SK-N-SH (cell line): Measurements from ENCODE around the gene TMEM267. TPM values are rescaled to one million over a fixed set of nuclear protein-coding genes. Genes with fewer than 3 reads are reported as not detected.

ENCODE experiments used
- CTCF ChIA-PET: fragments of 300-600, 350-600 bp; formaldehyde crosslinking; extraction: SDS; loops from one replicate; lab custom pipeline; 2021; lab: Yijun Ruan, JAX
- POLR2A ChIA-PET: fragments of 350-600 bp; sonication (Branson Sonifier 250); formaldehyde crosslinking; extraction: SDS; loops from one replicate; lab custom pipeline; 2020; ENCODE audit warnings: antibody characterized with exemption, inconsistent platforms; lab: Yijun Ruan, JAX
- DNase-seq: peaks from one replicate; pipeline ENCODE4 v3.0.0; 2012
- H2AFZ ChIP-seq: fragments of 200-600 bp; sonication (generic); 2 replicates; pipeline ENCODE4 v1.8.1; 2016; ENCODE audit warnings: antibody characterized with exemption, mild to moderate bottlenecking, low read depth
- H3F3A ChIP-seq: fragments of 200-600 bp; sonication (generic); replicated peaks from 2 replicates; pipeline ENCODE3; 2016; ENCODE audit warnings: antibody characterized with exemption, mild to moderate bottlenecking; ENCODE audit not compliant: insufficient read depth
- H3K27ac ChIP-seq, 2 experiments: fragments of 200-500 bp in 1 of 2; fragments of 200-600 bp in 1 of 2; sonication (Bioruptor generic) in 1 of 2; sonication (generic), shearing (Covaris generic) in 1 of 2; 2 replicates each; pipeline versions ENCODE4 v1.5.1 to v1.6.1; 2014 to 2016; ENCODE audit warnings: low read depth in 2 of 2, inconsistent platforms in 1 of 2, low read length in 1 of 2, mild to moderate bottlenecking in 1 of 2, mixed read lengths in 1 of 2
- H3K27me3 ChIP-seq: fragments of 200-600 bp; sonication (generic), shearing (Covaris generic); 2 replicates; pipeline ENCODE4 v1.6.1; 2016; ENCODE audit warnings: mixed run types; ENCODE audit not compliant: insufficient read depth
- H3K36me3 ChIP-seq, 2 experiments: fragments of 200-500 bp in 1 of 2; fragments of 200-600 bp in 1 of 2; sonication (Bioruptor generic) in 1 of 2; sonication (generic) in 1 of 2; replicated peaks in 1 of 2; 2 replicates each; pipeline versions ENCODE3 to v1.5.1; 2014 to 2016; ENCODE audit warnings: low read length in 1 of 2, mild to moderate bottlenecking in 1 of 2; ENCODE audit not compliant: insufficient read depth in 2 of 2, control insufficient read depth in 1 of 2
- H3K4me1 ChIP-seq, 2 experiments: fragments of 200-500 bp in 1 of 2; fragments of 200-600 bp in 1 of 2; sonication (Bioruptor generic) in 1 of 2; sonication (generic), shearing (Covaris generic) in 1 of 2; 2 replicates each; pipeline versions ENCODE4 v1.5.1 to v1.6.1; 2014 to 2016; ENCODE audit warnings: low read depth in 1 of 2, low read length in 1 of 2, mixed run types in 1 of 2; ENCODE audit not compliant: insufficient read depth in 2 of 2, control insufficient read depth in 1 of 2
- H3K4me2 ChIP-seq: fragments of 200-600 bp; sonication (generic), shearing (Covaris generic); 2 replicates; pipeline ENCODE4 v1.6.1; 2017; ENCODE audit warnings: mixed run types
- H3K4me3 ChIP-seq, 2 experiments: fragments of 200-500 bp in 1 of 2; fragments of 200-600 bp in 1 of 2; sonication (Bioruptor generic) in 1 of 2; sonication (generic), shearing (Covaris generic) in 1 of 2; 2 replicates each; pipeline versions ENCODE4 v1.5.1 to v1.8.1; 2014 to 2016; ENCODE audit warnings: low read depth in 2 of 2, inconsistent platforms in 1 of 2, low read length in 1 of 2, mild to moderate bottlenecking in 1 of 2, mixed read lengths in 1 of 2, moderate library complexity in 1 of 2
- H3K79me2 ChIP-seq: fragments of 200-600 bp; sonication (generic); 2 replicates; pipeline ENCODE4 v1.8.1; 2017; ENCODE audit warnings: mild to moderate bottlenecking; ENCODE audit not compliant: insufficient read depth
- H3K9ac ChIP-seq: fragments of 200-600 bp; sonication (generic); 2 replicates; pipeline ENCODE4 v1.6.1; 2017; ENCODE audit warnings: mixed run types
- H3K9me2 ChIP-seq: fragments of 200-600 bp; sonication (generic); 2 replicates; pipeline ENCODE4 v1.6.1; 2017; ENCODE audit warnings: mixed run types
- H3K9me3 ChIP-seq: fragments of 200-600 bp; sonication (generic); 2 replicates; pipeline ENCODE4 v1.6.1; 2017; ENCODE audit warnings: mixed run types, mild to moderate bottlenecking, moderate library complexity
- H4K20me1 ChIP-seq: fragments of 200-600 bp; sonication (generic); 2 replicates; pipeline ENCODE4 v1.6.1; 2017; ENCODE audit warnings: mild to moderate bottlenecking, mixed run types; ENCODE audit not compliant: insufficient read depth
- FOXJ3 ChIP-seq: sonication (generic); formaldehyde crosslinking; IDR thresholded peaks from 2 replicates; pipeline ENCODE4 v1.5.1; 2020; ENCODE audit warnings: mild to moderate bottlenecking, missing genetic modification reagents
- FOXM1 ChIP-seq: IDR thresholded peaks from 2 replicates; pipeline ENCODE4 v1.4.0; 2012; ENCODE audit warnings: low read depth, mild to moderate bottlenecking
- JUND ChIP-seq: IDR thresholded peaks from 2 replicates; pipeline ENCODE4 v1.4.0; 2012
- NFIC ChIP-seq: IDR thresholded peaks from 2 replicates; pipeline ENCODE4 v1.4.0; 2012; ENCODE audit warnings: borderline replicate concordance
- NRF1 ChIP-seq: IDR thresholded peaks from 2 replicates; pipeline ENCODE4 v1.6.1; 2012; ENCODE audit warnings: low read depth, mild to moderate bottlenecking, low read length
- PBX3 ChIP-seq: IDR thresholded peaks from 2 replicates; pipeline ENCODE4; 2012
- REST ChIP-seq: IDR thresholded peaks from 2 replicates; pipeline ENCODE4 v1.6.1; 2012; ENCODE audit warnings: mild to moderate bottlenecking, low read depth, low read length, moderate library complexity
- RFX5 ChIP-seq: IDR thresholded peaks from 2 replicates; pipeline ENCODE4 v1.6.1; 2012; ENCODE audit warnings: mild to moderate bottlenecking, improper control_type of control experiment, low read length
- TEAD4 ChIP-seq: IDR thresholded peaks from 2 replicates; pipeline ENCODE4 v1.4.0; 2012; ENCODE audit warnings: mild to moderate bottlenecking, borderline replicate concordance; ENCODE audit not compliant: insufficient read depth
- WGBS: methylation state at CpG from one replicate; pipeline ENCODE4 v1.1.6; 2017; ENCODE audit warnings: low lambda C conversion rate; 5-methylcytosine and 5-hydroxymethylcytosine counted together
- polyA plus RNA-seq, 3 experiments: library from polyadenylated mRNA; depleted of rRNA; stranded (reverse); fragments of >200 nt; gene quantifications; 2 replicates each; pipeline ENCODE4 v1.2.3, GENCODE V29; 2012
- TF ChIP-seq, protein P1 (sequence below): fragments of 150-350 bp; IDR thresholded peaks from 2 replicates; pipeline ENCODE4 v1.6.1; 2017; ENCODE audit warnings: antibody characterized with exemption, low read length, low read depth, borderline replicate concordance

TMEM267 gene
- polyA plus RNA-seq, 1 of the 3 experiments (the other 2 are of a cell fraction) = 5.7 TPM

GRCh38 chr5:43497311-43498104 lies 13.8 kb upstream of the TMEM267 start:
- no peak overlapping the region for H3K9ac ChIP-seq
- no peaks in the 10 kb centered on the region for H3F3A ChIP-seq
- H3K79me2 ChIP-seq = no peaks in the 10 kb centered on the region
- WGBS = 93% methylated on average over 5 of the region's 5 CpGs
- ChIA-PET POLR2A (no interaction called here), CTCF (interaction anchor here (1.6 kb wide), 1 partner anchor 13 kb away, joined by 9 read pairs; the partner anchor contains the start of gene TMEM267)
- no peak overlapping the region for H3K27ac ChIP-seq
- no peaks in the 10 kb centered on the region for H4K20me1 ChIP-seq
- H3K27me3 ChIP-seq = no peaks in the 10 kb centered on the region
- TF ChIP-seq FOXJ3 (CRISPR knock-in tag) = no peak
- no peak for TF ChIP-seq REST
- DNase-seq = no peak
- H2AFZ ChIP-seq = no peak overlapping the region
- no peak overlapping the region for H3K4me3 ChIP-seq
- H3K4me2 ChIP-seq = no peak overlapping the region
- H3K36me3 ChIP-seq = peaks cover 11 to 15% of the 10 kb centered on the region in 2 experiments
- no peaks in the 10 kb centered on the region for H3K4me1 ChIP-seq
- no peaks in the 10 kb centered on the region for H3K9me3 ChIP-seq
- no peaks in the 10 kb centered on the region for H3K9me2 ChIP-seq

GRCh38 chr5:43491326-43491725 lies 7.7 kb upstream of the TMEM267 start:
- no peaks in the 10 kb centered on the region for H3K9me3 ChIP-seq
- DNase-seq = no peak
- no peaks in the 10 kb centered on the region for H4K20me1 ChIP-seq
- H3K9ac ChIP-seq = no peak overlapping the region
- TF ChIP-seq JUND = no peak
- TF ChIP-seq FOXM1 = no peak
- TF ChIP-seq TEAD4 = no peak
- no peak for TF ChIP-seq RFX5
- TF ChIP-seq NFIC = no peak
- TF ChIP-seq, protein P1, sequence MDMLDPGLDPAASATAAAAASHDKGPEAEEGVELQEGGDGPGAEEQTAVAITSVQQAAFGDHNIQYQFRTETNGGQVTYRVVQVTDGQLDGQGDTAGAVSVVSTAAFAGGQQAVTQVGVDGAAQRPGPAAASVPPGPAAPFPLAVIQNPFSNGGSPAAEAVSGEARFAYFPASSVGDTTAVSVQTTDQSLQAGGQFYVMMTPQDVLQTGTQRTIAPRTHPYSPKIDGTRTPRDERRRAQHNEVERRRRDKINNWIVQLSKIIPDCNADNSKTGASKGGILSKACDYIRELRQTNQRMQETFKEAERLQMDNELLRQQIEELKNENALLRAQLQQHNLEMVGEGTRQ = no peak
- no peak for TF ChIP-seq PBX3
- no peak for TF ChIP-seq NRF1
- TF ChIP-seq, all 33 proteins: peak for 0
- Histone ChIP-seq H3F3A (no peaks in the 10 kb centered on the region), H3K36me3 (peaks cover 26 to 45% of the 10 kb centered on the region in 2 experiments), H3K79me2 (no peaks in the 10 kb centered on the region), H3K4me2 (no peak overlapping the region), H3K27ac (no peak overlapping the region), H3K27me3 (no peaks in the 10 kb centered on the region), H3K9me2 (no peaks in the 10 kb centered on the region), H2AFZ (no peak overlapping the region), H3K4me1 (no peaks in the 10 kb centered on the region), H3K4me3 (no peak overlapping the region)
- POLR2A ChIA-PET = no interaction called here
- CTCF ChIA-PET = interaction anchor here (1.5 kb wide), 1 partner anchor 15 kb away, joined by 4 read pairs; no protein-coding TSS in a partner anchor
- WGBS = 95% methylated on average over 1 of the region's 1 CpG
